HG02798 (cell line): ENCODE data around the gene SMAD9.

Experiments used
- ATAC-seq: cut with Tn5 transposase; IDR thresholded peaks from one replicate; pipeline ENCODE4 v1.9.1; 2021; ENCODE audit warnings: mild to moderate bottlenecking; ENCODE audit not compliant: unreplicated experiment, poor library complexity

The SMAD9 gene

GRCh38 chr13:36919833-36920615 lies at the start of gene SMAD9:
Gene SMAD9 (minus strand): TSS chr13:36920238. CDS start chr13:36879689, 40,549 bp downstream.
- peak; percentile 70 for ATAC-seq

- ATAC-seq: no peak
These were observed 46.4 kb upstream of the SMAD9 start for GRCh38 chr13:36966404-36966803.

- ATAC-seq: no peak
These were observed 45.7 kb upstream of the SMAD9 start for GRCh38 chr13:36965767-36966166.

- ATAC-seq: no peak
These were observed 39.5 kb upstream of the SMAD9 start for GRCh38 chr13:36959456-36960116.

- no peak for ATAC-seq
These were observed 34.5 kb upstream of the SMAD9 start for GRCh38 chr13:36954542-36954941.

- no peak for ATAC-seq
These were observed 30.9 kb upstream of the SMAD9 start for GRCh38 chr13:36950920-36951319.

GRCh38 chr13:36950330-36950729 lies 30.3 kb upstream of the SMAD9 start:
- no peak for ATAC-seq

GRCh38 chr13:36945078-36945477 lies 25.0 kb upstream of the SMAD9 start:
- no peak for ATAC-seq

- no peak for ATAC-seq
These were observed 5.6 kb upstream of the SMAD9 start for GRCh38 chr13:36925603-36926002.

- ATAC-seq: no peak
These were observed 4.0 kb upstream of the SMAD9 start for GRCh38 chr13:36924001-36924400.

GRCh38 chr13:36921631-36922301 lies 1.7 kb upstream of the SMAD9 start:
- ATAC-seq: no peak

GRCh38 chr13:36920616-36921185 lies 663 bp upstream of the SMAD9 start:
- ATAC-seq: no peak

GRCh38 chr13:36919171-36919832 lies 736 bp downstream of the SMAD9 start:
- peak; percentile 23 for ATAC-seq

- ATAC-seq: no peak
These were observed 1.5 kb downstream of the SMAD9 start for GRCh38 chr13:36918246-36919131.

- no peak for ATAC-seq
These were observed 2.7 kb downstream of the SMAD9 start for GRCh38 chr13:36917311-36917710.

GRCh38 chr13:36915896-36916640 lies 4.0 kb downstream of the SMAD9 start:
- no peak for ATAC-seq

- ATAC-seq: no peak
These were observed 4.9 kb downstream of the SMAD9 start for GRCh38 chr13:36915106-36915505.

- ATAC-seq: no peak
These were observed 5.4 kb downstream of the SMAD9 start for GRCh38 chr13:36914648-36915047.

GRCh38 chr13:36913463-36913862 lies 6.6 kb downstream of the SMAD9 start:
- no peak for ATAC-seq
